GM19324 (cell line): Measurements from ENCODE around the gene STAP2.
"Not testable (repeated sequence)": the region's sequence is repeated elsewhere in the genome, so short reads cannot be mapped to it uniquely, and the experiment has no call there.

Experiments
- ATAC-seq: cut with Tn5 transposase; IDR thresholded peaks from one replicate; pipeline ENCODE4 v1.9.1; 2021; ENCODE audit warnings: mild to moderate bottlenecking, moderate library complexity; ENCODE audit not compliant: unreplicated experiment, low FRiP score

The STAP2 gene

GRCh38 chr19:4278419-4279266 lies 60.0 kb downstream of the STAP2 start, which contains the start of gene SHD:
TSS of gene SHD (plus strand) at chr19:4279266. CDS start at chr19:4280064, 798 bp downstream.
- ATAC-seq = no peak

DNA sequence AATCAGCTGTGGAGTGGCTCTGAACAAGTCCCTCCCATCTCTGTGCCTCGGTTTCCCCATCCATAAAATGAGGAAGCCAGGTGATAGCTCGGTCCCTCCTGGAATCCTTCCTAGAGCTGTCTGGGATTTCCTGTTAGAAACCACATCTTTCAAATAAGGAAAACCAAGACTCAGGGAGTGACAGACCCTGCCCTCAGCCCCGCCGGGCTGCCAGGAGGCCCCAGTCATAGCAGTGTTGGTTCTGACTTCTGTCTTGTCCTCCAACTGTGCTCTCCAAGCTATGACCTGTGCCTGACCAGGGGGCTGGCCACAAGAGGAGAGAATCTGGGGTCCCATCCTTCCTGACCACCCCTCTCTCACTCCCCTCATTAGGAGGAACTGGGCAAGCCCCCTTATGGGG lies 60.6 kb downstream of the STAP2 start:
- ATAC-seq = no peak

DNA sequence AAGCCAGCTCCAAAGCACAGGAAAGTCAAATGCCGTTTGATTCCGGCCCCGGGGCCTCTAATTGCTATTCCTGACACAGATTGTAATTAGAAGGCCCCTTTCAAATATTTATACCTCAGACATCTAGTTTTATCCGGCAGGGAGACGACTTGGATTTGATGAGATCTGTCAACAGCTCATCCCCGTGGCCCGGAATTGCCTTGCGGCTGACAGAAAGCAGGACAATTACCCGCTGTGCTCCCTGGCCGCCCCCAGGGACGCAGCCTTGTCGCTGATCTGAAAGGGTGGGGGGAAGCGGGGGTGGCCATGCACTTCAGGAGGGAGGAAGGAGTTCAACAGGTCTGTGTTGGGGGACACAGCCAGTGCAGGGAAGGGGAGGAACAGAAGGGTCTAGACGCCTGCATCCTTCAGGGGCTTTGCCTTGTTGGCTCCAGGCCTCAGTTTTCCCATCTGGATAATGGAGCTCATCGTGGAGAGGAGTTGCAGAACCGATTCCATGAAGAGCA lies 61.4 kb downstream of the STAP2 start:
- ATAC-seq = no peak

- not testable (repeated sequence) for ATAC-seq
Observed at GRCh38 chr19:4274321-4274686, 64.3 kb downstream of the STAP2 start.
